DMS79 treated with DMSO at 0.1 percent for 48 hours (cell line): ENCODE data around the gene NUP93.

ENCODE experiments used
- DNase-seq: peaks from one replicate; lab custom pipeline; 2025; lab: John Stamatoyannopoulos, UW

NUP93 gene

GRCh38 chr16:56894331-56894917 lies 164.5 kb downstream of the NUP93 start:
- DNase-seq, result no peak

- no peak for DNase-seq
Measured at GRCh38 chr16:56895813-56896212, 165.9 kb downstream of the NUP93 start.

DNA sequence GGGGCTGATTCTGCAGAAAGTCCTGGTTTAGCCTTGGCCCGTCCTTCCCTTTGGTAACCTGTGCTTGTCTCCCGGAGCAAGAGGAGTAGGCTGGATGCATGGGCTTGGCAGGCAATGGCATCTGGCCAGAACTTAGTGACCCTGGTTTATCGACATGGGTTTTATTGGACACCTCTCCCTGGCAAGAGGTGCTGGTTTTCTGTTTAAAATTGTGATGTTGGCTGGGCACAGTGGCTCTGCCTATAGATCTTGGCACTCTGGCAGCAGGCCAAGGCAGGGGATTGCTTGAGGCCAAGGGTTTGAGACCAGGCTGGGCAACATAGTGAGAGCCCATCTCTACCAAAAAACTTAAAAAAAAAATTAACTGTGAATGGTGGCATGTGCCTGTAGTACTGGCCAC lies 166.3 kb downstream of the NUP93 start:
- no peak for DNase-seq

GRCh38 chr16:56897026-56897799 lies 167.3 kb downstream of the NUP93 start:
- no peak for DNase-seq

GRCh38 chr16:56898847-56899246 lies 168.9 kb downstream of the NUP93 start:
- no peak for DNase-seq
